Measurements from ENCODE around the gene LRP2. TPM values are rescaled to one million over a fixed set of nuclear protein-coding genes. Genes with fewer than 3 reads are reported as not detected.

Gene LRP2
- total RNA-seq, 4 donors from 2014 or later, result 0.08 to 0.96 (median 0.20) TPM

GRCh38 chr2:169348321-169349024 lies 13.9 kb downstream of the LRP2 start:
- no peak for DNase-seq (ENCODE audit: low spot score in 2 of 2)
- TF ChIP-seq POLR2AphosphoS5 (IDR thresholded peaks at IDR 0.05), result no peak
- no peak for TF ChIP-seq POLR2A (IDR thresholded peaks at IDR 0.05)
- TF ChIP-seq CTCF (IDR thresholded peaks at IDR 0.05), result no peak
- no peak for TF ChIP-seq EP300 (IDR thresholded peaks at IDR 0.05)
- H3K36me3 ChIP-seq, result no peaks in the 10 kb centered on the region
- H3K4me3 ChIP-seq, result no peak overlapping the region
- H3K9me3 ChIP-seq, result no peaks in the 10 kb centered on the region
- H3K27ac ChIP-seq, result no peak overlapping the region
- H3K4me1 ChIP-seq, result no peaks in the 10 kb centered on the region
- no peaks in the 10 kb centered on the region for H3K27me3 ChIP-seq
- WGBS, result 72% methylated on average over 6 of the region's 6 CpGs

- H3K36me3 ChIP-seq, result no peaks in the 10 kb centered on the region
- no peaks in the 10 kb centered on the region for H3K9me3 ChIP-seq
- no peak for DNase-seq (ENCODE audit: low spot score in 2 of 2)
- H3K27ac ChIP-seq, result no peak overlapping the region
- TF ChIP-seq POLR2A (IDR thresholded peaks at IDR 0.05) (no peak), CTCF (IDR thresholded peaks at IDR 0.05) (no peak), EP300 (IDR thresholded peaks at IDR 0.05) (no peak), POLR2AphosphoS5 (IDR thresholded peaks at IDR 0.05) (no peak)
- no peaks in the 10 kb centered on the region for H3K4me1 ChIP-seq
- no peak overlapping the region for H3K4me3 ChIP-seq
- WGBS, result 62% methylated on average over 7 of the region's 7 CpGs
- no peaks in the 10 kb centered on the region for H3K27me3 ChIP-seq
These were observed 16.6 kb downstream of the LRP2 start for GRCh38 chr2:169345486-169346437.

GRCh38 chr2:169344736-169345485 lies 17.4 kb downstream of the LRP2 start:
- TF ChIP-seq EP300 (IDR thresholded peaks at IDR 0.05), result no peak
- no peaks in the 10 kb centered on the region for H3K9me3 ChIP-seq
- H3K4me3 ChIP-seq, result no peak overlapping the region
- H3K27ac ChIP-seq, result no peak overlapping the region
- H3K4me1 ChIP-seq, result no peaks in the 10 kb centered on the region
- H3K36me3 ChIP-seq, result no peaks in the 10 kb centered on the region
- DNase-seq (ENCODE audit: low spot score in 2 of 2), result no peak
- WGBS, result 77% methylated on average over 5 of the region's 5 CpGs
- H3K27me3 ChIP-seq, result no peaks in the 10 kb centered on the region

- no peaks in the 10 kb centered on the region for H3K4me1 ChIP-seq
These were observed 19.1 kb downstream of the LRP2 start for GRCh38 chr2:169343202-169343601.

More at GRCh38 chr2:169343202-169343601, 19.1 kb downstream of the LRP2 start:
- H3K36me3 ChIP-seq, result no peaks in the 10 kb centered on the region
- H3K27me3 ChIP-seq, result peaks cover 3% of the 10 kb centered on the region
- TF ChIP-seq EP300 (IDR thresholded peaks at IDR 0.05), result no peak
- no peak for TF ChIP-seq POLR2AphosphoS5 (IDR thresholded peaks at IDR 0.05)
- no peak for TF ChIP-seq POLR2A (IDR thresholded peaks at IDR 0.05)
- TF ChIP-seq CTCF (IDR thresholded peaks at IDR 0.05), result no peak
- no peak for DNase-seq (ENCODE audit: low spot score in 2 of 2)
- no peak overlapping the region for H3K27ac ChIP-seq
- no peak overlapping the region for H3K4me3 ChIP-seq
- H3K9me3 ChIP-seq, result no peaks in the 10 kb centered on the region

Measured in suprapubic skin (tissue), 4 donors.